Nephron progenitor cell (in vitro differentiated cells): ENCODE measurements around the gene PRODH.

Experiments
- DNase-seq: peaks from one replicate; pipeline ENCODE4 v3.0.0; 2021
- H3K27ac Mint-ChIP-seq: 2 replicates; pipeline ENCODE4 v1.8.0; 2021; ENCODE audit warnings: mild to moderate bottlenecking, moderate library complexity, mixed read lengths
- H3K27me3 Mint-ChIP-seq: 2 replicates; pipeline ENCODE4 v1.8.0; 2021; ENCODE audit warnings: mild to moderate bottlenecking, low read depth, mixed read lengths; ENCODE audit not compliant: poor library complexity
- H3K36me3 Mint-ChIP-seq: 2 replicates; pipeline ENCODE4 v1.8.0; 2021; ENCODE audit warnings: low read depth, mixed read lengths
- H3K4me1 Mint-ChIP-seq: 2 replicates; pipeline ENCODE4 v1.8.0; 2021; ENCODE audit warnings: mixed read lengths
- H3K4me3 Mint-ChIP-seq: 2 replicates; pipeline ENCODE4 v1.8.0; 2021; ENCODE audit warnings: mild to moderate bottlenecking, moderate library complexity, mixed read lengths
- H3K9me3 Mint-ChIP-seq: 2 replicates; pipeline ENCODE4 v1.8.0; 2021; ENCODE audit warnings: mild to moderate bottlenecking, moderate library complexity, mixed read lengths
- TF ChIP-seq, protein P1 (sequence below): fragments of 200-600 bp; sonication (generic); IDR thresholded peaks from 2 replicates; pipeline ENCODE4 v1.5.0; 2021; ENCODE audit warnings: antibody characterized with exemption

Gene PRODH

DNA sequence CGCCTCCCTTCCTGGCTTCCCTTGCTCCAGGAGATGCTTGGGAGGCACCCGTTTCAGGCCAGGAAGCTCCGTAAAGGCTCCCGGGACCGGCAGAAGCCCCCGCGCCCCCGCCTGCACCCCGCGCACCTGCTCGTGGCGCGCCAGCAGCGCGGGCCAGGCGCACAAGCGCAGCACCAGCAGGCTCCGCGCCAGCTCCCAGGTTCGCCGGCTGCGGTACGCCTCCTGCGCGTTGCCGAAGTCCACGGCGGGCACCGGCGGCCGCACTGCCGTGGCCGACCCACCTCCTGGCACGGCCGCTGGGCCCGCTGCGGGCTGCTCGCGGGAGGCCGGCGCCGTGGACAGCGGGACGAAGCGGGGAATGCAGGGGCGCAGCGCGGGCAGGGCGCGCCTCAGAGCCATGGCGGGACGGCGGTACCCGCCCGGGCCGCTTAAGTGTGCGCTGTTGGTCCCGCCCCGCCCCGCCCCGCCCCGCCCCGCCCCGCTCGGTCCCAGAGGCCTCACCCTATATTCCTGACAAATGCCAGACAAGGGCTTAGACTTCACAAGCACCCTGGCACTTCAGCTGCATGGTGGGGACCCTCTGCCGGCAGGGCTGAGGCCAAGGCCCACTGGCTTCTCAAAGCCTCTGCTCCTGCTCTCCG lies at the start of gene PRODH:
PRODH (minus strand) TSS at position 405 of the 641 bp plus-strand sequence; CDS start at position 399, 6 bp downstream.
- no peak for DNase-seq
- Mint-ChIP-seq H3K9me3 (no peaks in the 10 kb centered on the region), H3K4me3 (no peak within 1 kb of the TSS), H3K4me1 (no peaks in the 10 kb centered on the region), H3K36me3 (no peaks in the 10 kb centered on the region), H3K27ac (no peak within 1 kb of the TSS), H3K27me3 (peaks cover 3% of the 10 kb centered on the region)
- TF ChIP-seq, protein P1, sequence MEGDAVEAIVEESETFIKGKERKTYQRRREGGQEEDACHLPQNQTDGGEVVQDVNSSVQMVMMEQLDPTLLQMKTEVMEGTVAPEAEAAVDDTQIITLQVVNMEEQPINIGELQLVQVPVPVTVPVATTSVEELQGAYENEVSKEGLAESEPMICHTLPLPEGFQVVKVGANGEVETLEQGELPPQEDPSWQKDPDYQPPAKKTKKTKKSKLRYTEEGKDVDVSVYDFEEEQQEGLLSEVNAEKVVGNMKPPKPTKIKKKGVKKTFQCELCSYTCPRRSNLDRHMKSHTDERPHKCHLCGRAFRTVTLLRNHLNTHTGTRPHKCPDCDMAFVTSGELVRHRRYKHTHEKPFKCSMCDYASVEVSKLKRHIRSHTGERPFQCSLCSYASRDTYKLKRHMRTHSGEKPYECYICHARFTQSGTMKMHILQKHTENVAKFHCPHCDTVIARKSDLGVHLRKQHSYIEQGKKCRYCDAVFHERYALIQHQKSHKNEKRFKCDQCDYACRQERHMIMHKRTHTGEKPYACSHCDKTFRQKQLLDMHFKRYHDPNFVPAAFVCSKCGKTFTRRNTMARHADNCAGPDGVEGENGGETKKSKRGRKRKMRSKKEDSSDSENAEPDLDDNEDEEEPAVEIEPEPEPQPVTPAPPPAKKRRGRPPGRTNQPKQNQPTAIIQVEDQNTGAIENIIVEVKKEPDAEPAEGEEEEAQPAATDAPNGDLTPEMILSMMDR: no peak

DNA sequence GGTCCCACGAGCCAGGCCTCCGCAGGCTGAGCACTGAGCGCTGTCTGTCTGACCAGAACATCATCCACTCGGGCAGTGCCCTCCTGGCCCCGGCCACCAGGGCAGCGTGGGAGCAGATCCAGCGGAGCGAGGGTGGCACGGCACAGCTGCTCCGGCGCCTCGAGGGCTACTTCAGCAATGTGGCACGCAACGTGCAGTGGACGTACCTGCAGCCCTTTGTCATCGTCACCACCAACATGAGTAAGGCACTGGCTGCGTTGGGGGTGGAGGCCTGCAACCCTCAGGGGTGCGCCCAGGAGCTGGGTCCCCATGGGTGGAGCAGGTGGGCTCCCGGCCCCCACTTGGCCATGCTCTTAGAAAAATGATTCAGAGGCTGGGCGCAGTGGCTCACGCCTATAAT lies 49.7 kb upstream of the PRODH start:
- TF ChIP-seq, protein P1: no peak
- DNase-seq: no peak
- H3K4me1 Mint-ChIP-seq: no peaks in the 10 kb centered on the region
- H3K4me3 Mint-ChIP-seq: no peak overlapping the region
- peaks cover 9% of the 10 kb centered on the region for H3K9me3 Mint-ChIP-seq
- no peaks in the 10 kb centered on the region for H3K36me3 Mint-ChIP-seq
- H3K27ac Mint-ChIP-seq: no peak overlapping the region
- H3K27me3 Mint-ChIP-seq: peaks cover 8% of the 10 kb centered on the region

DNA sequence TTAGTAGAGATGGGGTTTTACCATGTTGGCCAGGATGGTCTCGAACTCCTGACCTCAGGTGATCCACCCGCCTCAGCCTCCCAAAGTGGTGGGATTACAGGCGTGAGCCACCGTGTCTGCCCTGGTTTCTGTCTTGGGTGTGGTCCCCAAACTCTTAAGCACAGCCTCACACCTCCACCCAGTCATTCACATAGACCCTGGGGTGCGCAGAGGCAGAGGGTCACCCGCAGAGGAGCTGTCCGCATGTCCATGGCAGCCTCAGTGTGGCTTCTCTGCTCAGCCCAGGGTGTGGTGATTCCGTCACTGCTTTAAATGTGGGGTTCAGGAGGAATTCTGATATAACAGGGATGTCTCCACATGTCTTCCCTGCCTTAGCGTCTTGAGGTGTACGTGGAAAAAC lies 48.5 kb upstream of the PRODH start:
- Mint-ChIP-seq H3K4me3 (no peak overlapping the region), H3K4me1 (no peaks in the 10 kb centered on the region), H3K27me3 (peaks cover 3% of the 10 kb centered on the region), H3K27ac (no peak overlapping the region), H3K9me3 (peaks cover 18% of the 10 kb centered on the region), H3K36me3 (no peaks in the 10 kb centered on the region)
- TF ChIP-seq, protein P1: no peak
- no peak for DNase-seq

GRCh38 chr22:18983120-18983651 lies 47.1 kb upstream of the PRODH start:
- no peaks in the 10 kb centered on the region for H3K4me1 Mint-ChIP-seq
- H3K27ac Mint-ChIP-seq: no peak overlapping the region
- H3K36me3 Mint-ChIP-seq: no peaks in the 10 kb centered on the region

GRCh38 chr22:18980829-18981228 lies 44.7 kb upstream of the PRODH start:
- no peaks in the 10 kb centered on the region for H3K36me3 Mint-ChIP-seq
- TF ChIP-seq, protein P1: no peak
- DNase-seq: no peak
- no peak overlapping the region for H3K27ac Mint-ChIP-seq
- peaks cover 18% of the 10 kb centered on the region for H3K9me3 Mint-ChIP-seq
- peaks cover 4% of the 10 kb centered on the region for H3K27me3 Mint-ChIP-seq
- no peak overlapping the region for H3K4me3 Mint-ChIP-seq
- H3K4me1 Mint-ChIP-seq: no peaks in the 10 kb centered on the region

More at GRCh38 chr22:18983120-18983651, 47.1 kb upstream of the PRODH start:
- DNase-seq: no peak
- TF ChIP-seq, protein P1: no peak
- Mint-ChIP-seq H3K9me3 (peaks cover 18% of the 10 kb centered on the region), H3K27me3 (no peaks in the 10 kb centered on the region), H3K4me3 (no peak overlapping the region)

GRCh38 chr22:18979957-18980356 lies 43.9 kb upstream of the PRODH start:
- no peak for DNase-seq
- TF ChIP-seq, protein P1: no peak
- H3K27ac Mint-ChIP-seq: no peak overlapping the region
- no peak overlapping the region for H3K4me3 Mint-ChIP-seq
- no peaks in the 10 kb centered on the region for H3K36me3 Mint-ChIP-seq
- H3K27me3 Mint-ChIP-seq: peaks cover 4% of the 10 kb centered on the region
- no peaks in the 10 kb centered on the region for H3K4me1 Mint-ChIP-seq
- H3K9me3 Mint-ChIP-seq: peaks cover 18% of the 10 kb centered on the region
